Measurements from ENCODE around the gene SORCS2.

The SORCS2 gene

GRCh38 chr4:7767526-7767925, 575.2 kb downstream of the SORCS2 start:
- no peak for TF ChIP-seq CTCF (IDR thresholded peaks at IDR 0.05; ENCODE audit: low read length)
- no peak for TF ChIP-seq EZH2 (IDR thresholded peaks at IDR 0.05; ENCODE audit: borderline replicate concordance, low read length)
- H4K20me1 ChIP-seq (ENCODE audit: insufficient read depth, low read length) = no peaks in the 10 kb centered on the region
- no peaks in the 10 kb centered on the region for H3K9me2 ChIP-seq (ENCODE audit: low read depth, low read length)
- H3K9me3 ChIP-seq (ENCODE audit: low read length) = no peaks in the 10 kb centered on the region
- no peak overlapping the region for H3K27ac ChIP-seq (ENCODE audit: low read depth, low read length, poor library complexity, severe bottlenecking)
- no peaks in the 10 kb centered on the region for H3K79me2 ChIP-seq (ENCODE audit: insufficient read depth, low read length)
- no peak overlapping the region for H3K4me2 ChIP-seq (ENCODE audit: low read length)
- peaks cover 19% of the 10 kb centered on the region for H3K4me1 ChIP-seq (ENCODE audit: insufficient read depth, low read length, severe bottlenecking)
- no peak overlapping the region for H3K4me3 ChIP-seq (ENCODE audit: low read depth, low read length, poor library complexity, severe bottlenecking)
- H3K9ac ChIP-seq (ENCODE audit: low read length) = no peak overlapping the region
- H3F3A ChIP-seq (ENCODE audit: insufficient read depth, low read length) = no peaks in the 10 kb centered on the region
- no peaks in the 10 kb centered on the region for H3K27me3 ChIP-seq (ENCODE audit: insufficient read depth, low read length)
- H3K36me3 ChIP-seq (ENCODE audit: insufficient read depth, low read length) = no peaks in the 10 kb centered on the region
- H2AFZ ChIP-seq (ENCODE audit: low read length) = no peak overlapping the region

GRCh38 chr4:7767966-7768365, 575.6 kb downstream of the SORCS2 start:
- H3K27me3 ChIP-seq (ENCODE audit: insufficient read depth, low read length) = no peaks in the 10 kb centered on the region
- no peaks in the 10 kb centered on the region for H3F3A ChIP-seq (ENCODE audit: insufficient read depth, low read length)
- no peak overlapping the region for H3K27ac ChIP-seq (ENCODE audit: low read depth, low read length, poor library complexity, severe bottlenecking)
- H2AFZ ChIP-seq (ENCODE audit: low read length) = no peak overlapping the region
- no peaks in the 10 kb centered on the region for H3K36me3 ChIP-seq (ENCODE audit: insufficient read depth, low read length)
- H3K4me1 ChIP-seq (ENCODE audit: insufficient read depth, low read length, severe bottlenecking) = peaks cover 19% of the 10 kb centered on the region
- H3K9me2 ChIP-seq (ENCODE audit: low read depth, low read length) = no peaks in the 10 kb centered on the region
- no peak overlapping the region for H3K4me2 ChIP-seq (ENCODE audit: low read length)
- H3K9ac ChIP-seq (ENCODE audit: low read length) = no peak overlapping the region
- H3K79me2 ChIP-seq (ENCODE audit: insufficient read depth, low read length) = no peaks in the 10 kb centered on the region
- H3K9me3 ChIP-seq (ENCODE audit: low read length) = no peaks in the 10 kb centered on the region
- H4K20me1 ChIP-seq (ENCODE audit: insufficient read depth, low read length) = no peaks in the 10 kb centered on the region
- no peak overlapping the region for H3K4me3 ChIP-seq (ENCODE audit: low read depth, low read length, poor library complexity, severe bottlenecking)
- no peak for TF ChIP-seq CTCF (IDR thresholded peaks at IDR 0.05; ENCODE audit: low read length)

GRCh38 chr4:7768736-7769135, 576.4 kb downstream of the SORCS2 start:
- Histone ChIP-seq H2AFZ (ENCODE audit: low read length) (no peak overlapping the region), H3K4me1 (ENCODE audit: insufficient read depth, low read length, severe bottlenecking) (peaks cover 19% of the 10 kb centered on the region), H3K36me3 (ENCODE audit: insufficient read depth, low read length) (no peaks in the 10 kb centered on the region), H3K9me2 (ENCODE audit: low read depth, low read length) (no peaks in the 10 kb centered on the region), H3K27ac (ENCODE audit: low read depth, low read length, poor library complexity, severe bottlenecking) (no peak overlapping the region), H3K9me3 (ENCODE audit: low read length) (no peaks in the 10 kb centered on the region), H3K9ac (ENCODE audit: low read length) (no peak overlapping the region), H3K4me3 (ENCODE audit: low read depth, low read length, poor library complexity, severe bottlenecking) (no peak overlapping the region), H3K79me2 (ENCODE audit: insufficient read depth, low read length) (no peaks in the 10 kb centered on the region), H4K20me1 (ENCODE audit: insufficient read depth, low read length) (no peaks in the 10 kb centered on the region), H3F3A (ENCODE audit: insufficient read depth, low read length) (no peaks in the 10 kb centered on the region), H3K4me2 (ENCODE audit: low read length) (no peak overlapping the region), H3K27me3 (ENCODE audit: insufficient read depth, low read length) (no peaks in the 10 kb centered on the region)
- TF ChIP-seq EZH2 (IDR thresholded peaks at IDR 0.05; ENCODE audit: borderline replicate concordance, low read length) (no peak), CTCF (IDR thresholded peaks at IDR 0.05; ENCODE audit: low read length) (no peak)

Data from OCI-LY1 (cell line).